SK-N-SH treated with all-trans-retinoic acid at 6 μM for 48 hours (cell line): Measurements from ENCODE around the gene AKNA.

Experiments
- ATAC-seq: fragments of 200-7000 bp; cut with Tn5 transposase; 3 replicates; pipeline ENCODE4 v1.9.1; 2020; ENCODE audit warnings: mild to moderate bottlenecking, moderate library complexity
- ARNTL ChIP-seq: fragments of 450-650 bp; formaldehyde crosslinking; IDR thresholded peaks from 2 replicates; pipeline ENCODE4 v1.5.0; 2020; ENCODE audit warnings: low read depth, mild to moderate bottlenecking, moderate library complexity, borderline replicate concordance
- BACH2 ChIP-seq: fragments of 250-450 bp; sonication (Bioruptor Pico); IDR thresholded peaks from 2 replicates; pipeline ENCODE4 v1.9.0; 2021; ENCODE audit warnings: mild to moderate bottlenecking, borderline replicate concordance
- CSDC2 ChIP-seq: fragments of 250-450 bp; sonication (Bioruptor Pico); IDR thresholded peaks from 2 replicates; pipeline ENCODE4 v1.5.0; 2020; ENCODE audit warnings: mild to moderate bottlenecking, moderate library complexity
- ESRRG ChIP-seq: fragments of 250-450 bp; sonication (Bioruptor Pico); IDR thresholded peaks from 2 replicates; pipeline ENCODE4 v1.6.1; 2021; ENCODE audit warnings: mild to moderate bottlenecking
- GLIS3 ChIP-seq: fragments of 250-450 bp; sonication (Bioruptor Pico); IDR thresholded peaks from 2 replicates; pipeline ENCODE4 v1.5.0; 2020; ENCODE audit warnings: mild to moderate bottlenecking, moderate library complexity
- ISL1 ChIP-seq: fragments of 250-450 bp; sonication (Bioruptor Pico); IDR thresholded peaks from 2 replicates; pipeline ENCODE4 v2.1.2; 2022; ENCODE audit warnings: mild to moderate bottlenecking, moderate library complexity
- OSR1 ChIP-seq: fragments of 250-450 bp; sonication (Bioruptor Pico); IDR thresholded peaks from 2 replicates; pipeline ENCODE4 v1.8.0; 2022; ENCODE audit warnings: moderate library complexity, mild to moderate bottlenecking, inconsistent platforms
- PPARA ChIP-seq: fragments of 250-450 bp; sonication (Bioruptor Pico); IDR thresholded peaks from 2 replicates; pipeline ENCODE4 v1.5.0; 2020; ENCODE audit warnings: mild to moderate bottlenecking, borderline replicate concordance
- RARB ChIP-seq: fragments of 250-450 bp; sonication (Bioruptor Pico); IDR thresholded peaks from 2 replicates; pipeline ENCODE4 v1.8.0; 2021; ENCODE audit warnings: mild to moderate bottlenecking, moderate library complexity
- SNAI2 ChIP-seq: fragments of 250-450 bp; sonication (Bioruptor Pico); IDR thresholded peaks from 2 replicates; pipeline ENCODE4 v1.5.0; 2020; ENCODE audit warnings: mild to moderate bottlenecking, moderate library complexity
- TCF4 ChIP-seq: fragments of 250-450 bp; sonication (Bioruptor Pico); IDR thresholded peaks from 2 replicates; pipeline ENCODE4 v1.8.0; 2021; ENCODE audit warnings: mild to moderate bottlenecking, moderate library complexity, borderline replicate concordance
- TOX ChIP-seq: fragments of 250-450 bp; sonication (Bioruptor Pico); IDR thresholded peaks from 2 replicates; pipeline ENCODE4 v1.8.0; 2021; ENCODE audit warnings: mild to moderate bottlenecking, moderate library complexity, borderline replicate concordance
- ZC3H10 ChIP-seq: fragments of 250-450 bp; sonication (Bioruptor Pico); IDR thresholded peaks from 2 replicates; pipeline ENCODE4 v1.5.1; 2021; ENCODE audit warnings: mild to moderate bottlenecking, moderate library complexity
- ZFP3 ChIP-seq: fragments of 250-450 bp; sonication (Bioruptor Pico); IDR thresholded peaks from 2 replicates; pipeline ENCODE4 v1.5.0; 2020; ENCODE audit warnings: mild to moderate bottlenecking, moderate library complexity
- ZFP30 ChIP-seq: fragments of 450-650 bp; formaldehyde crosslinking; IDR thresholded peaks from 2 replicates; pipeline ENCODE4 v1.5.0; 2022; ENCODE audit warnings: mild to moderate bottlenecking, moderate library complexity
- ZNF565 ChIP-seq: fragments of 450-650 bp; formaldehyde crosslinking; conservative IDR thresholded peaks from 2 replicates; pipeline ENCODE4 v1.5.0; 2020; ENCODE audit warnings: low read depth, mild to moderate bottlenecking, moderate library complexity
- ZNF70 ChIP-seq: fragments of 450-650 bp; formaldehyde crosslinking; IDR thresholded peaks from 2 replicates; pipeline ENCODE4 v1.5.0; 2020; ENCODE audit warnings: mild to moderate bottlenecking, moderate library complexity
- ZNF8 ChIP-seq: fragments of 450-650 bp; formaldehyde crosslinking; IDR thresholded peaks from 2 replicates; pipeline ENCODE4 v1.5.0; 2020; ENCODE audit warnings: mild to moderate bottlenecking, moderate library complexity
- TF ChIP-seq, protein P1 (sequence below): fragments of 250-450 bp; sonication (Bioruptor Pico); IDR thresholded peaks from 2 replicates; pipeline ENCODE4 v1.5.1; 2021; ENCODE audit warnings: mild to moderate bottlenecking, moderate library complexity
- TF ChIP-seq, protein P2 (sequence below): fragments of 250-450 bp; sonication (Bioruptor Pico); IDR thresholded peaks from 2 replicates; pipeline ENCODE4 v1.5.0; 2020; ENCODE audit warnings: mild to moderate bottlenecking, moderate library complexity
- TF ChIP-seq, protein P3 (sequence below): fragments of 250-450 bp; sonication (Bioruptor Pico); IDR thresholded peaks from 2 replicates; pipeline ENCODE4 v1.8.0; 2020; ENCODE audit warnings: mild to moderate bottlenecking, moderate library complexity, borderline replicate concordance

Gene AKNA

DNA sequence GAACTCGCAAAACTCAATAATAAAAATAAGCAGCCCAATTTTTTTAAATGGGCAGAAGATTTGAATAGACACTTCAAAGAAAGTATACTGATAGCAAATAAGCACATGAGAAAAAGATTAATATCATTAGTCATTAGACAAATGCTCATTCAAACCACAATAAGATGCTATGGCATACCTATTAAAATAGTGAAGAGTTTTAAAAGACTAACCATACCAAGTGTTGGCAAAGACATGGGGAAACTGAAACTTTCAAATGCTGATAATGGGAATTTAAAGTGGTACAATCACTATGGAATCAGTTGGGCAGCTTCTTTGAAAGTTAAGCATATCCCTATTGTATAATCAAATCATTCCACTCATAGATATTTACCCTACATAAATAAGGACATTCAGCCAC is 91.4 kb downstream of the AKNA start:
- TF ChIP-seq ESRRG (CRISPR knock-in tag) (no peak), TOX (no peak), ZC3H10 (CRISPR knock-in tag) (no peak), CSDC2 (CRISPR knock-in tag) (no peak), ZFP3 (CRISPR knock-in tag) (no peak), ARNTL (no peak), BACH2 (CRISPR knock-in tag) (no peak), TCF4 (CRISPR knock-in tag) (no peak), ZNF565 (CRISPR knock-in tag) (no peak), ZNF70 (CRISPR knock-in tag) (no peak), SNAI2 (CRISPR knock-in tag) (no peak)
- TF ChIP-seq, protein P1, sequence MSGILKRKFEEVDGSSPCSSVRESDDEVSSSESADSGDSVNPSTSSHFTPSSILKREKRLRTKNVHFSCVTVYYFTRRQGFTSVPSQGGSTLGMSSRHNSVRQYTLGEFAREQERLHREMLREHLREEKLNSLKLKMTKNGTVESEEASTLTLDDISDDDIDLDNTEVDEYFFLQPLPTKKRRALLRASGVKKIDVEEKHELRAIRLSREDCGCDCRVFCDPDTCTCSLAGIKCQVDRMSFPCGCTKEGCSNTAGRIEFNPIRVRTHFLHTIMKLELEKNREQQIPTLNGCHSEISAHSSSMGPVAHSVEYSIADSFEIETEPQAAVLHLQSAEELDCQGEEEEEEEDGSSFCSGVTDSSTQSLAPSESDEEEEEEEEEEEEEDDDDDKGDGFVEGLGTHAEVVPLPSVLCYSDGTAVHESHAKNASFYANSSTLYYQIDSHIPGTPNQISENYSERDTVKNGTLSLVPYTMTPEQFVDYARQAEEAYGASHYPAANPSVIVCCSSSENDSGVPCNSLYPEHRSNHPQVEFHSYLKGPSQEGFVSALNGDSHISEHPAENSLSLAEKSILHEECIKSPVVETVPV (CRISPR knock-in tag) = no peak
- TF ChIP-seq, protein P2, sequence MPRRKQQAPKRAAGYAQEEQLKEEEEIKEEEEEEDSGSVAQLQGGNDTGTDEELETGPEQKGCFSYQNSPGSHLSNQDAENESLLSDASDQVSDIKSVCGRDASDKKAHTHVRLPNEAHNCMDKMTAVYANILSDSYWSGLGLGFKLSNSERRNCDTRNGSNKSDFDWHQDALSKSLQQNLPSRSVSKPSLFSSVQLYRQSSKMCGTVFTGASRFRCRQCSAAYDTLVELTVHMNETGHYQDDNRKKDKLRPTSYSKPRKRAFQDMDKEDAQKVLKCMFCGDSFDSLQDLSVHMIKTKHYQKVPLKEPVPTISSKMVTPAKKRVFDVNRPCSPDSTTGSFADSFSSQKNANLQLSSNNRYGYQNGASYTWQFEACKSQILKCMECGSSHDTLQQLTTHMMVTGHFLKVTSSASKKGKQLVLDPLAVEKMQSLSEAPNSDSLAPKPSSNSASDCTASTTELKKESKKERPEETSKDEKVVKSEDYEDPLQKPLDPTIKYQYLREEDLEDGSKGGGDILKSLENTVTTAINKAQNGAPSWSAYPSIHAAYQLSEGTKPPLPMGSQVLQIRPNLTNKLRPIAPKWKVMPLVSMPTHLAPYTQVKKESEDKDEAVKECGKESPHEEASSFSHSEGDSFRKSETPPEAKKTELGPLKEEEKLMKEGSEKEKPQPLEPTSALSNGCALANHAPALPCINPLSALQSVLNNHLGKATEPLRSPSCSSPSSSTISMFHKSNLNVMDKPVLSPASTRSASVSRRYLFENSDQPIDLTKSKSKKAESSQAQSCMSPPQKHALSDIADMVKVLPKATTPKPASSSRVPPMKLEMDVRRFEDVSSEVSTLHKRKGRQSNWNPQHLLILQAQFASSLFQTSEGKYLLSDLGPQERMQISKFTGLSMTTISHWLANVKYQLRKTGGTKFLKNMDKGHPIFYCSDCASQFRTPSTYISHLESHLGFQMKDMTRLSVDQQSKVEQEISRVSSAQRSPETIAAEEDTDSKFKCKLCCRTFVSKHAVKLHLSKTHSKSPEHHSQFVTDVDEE (CRISPR knock-in tag) = no peak
- TF ChIP-seq, protein P3, sequence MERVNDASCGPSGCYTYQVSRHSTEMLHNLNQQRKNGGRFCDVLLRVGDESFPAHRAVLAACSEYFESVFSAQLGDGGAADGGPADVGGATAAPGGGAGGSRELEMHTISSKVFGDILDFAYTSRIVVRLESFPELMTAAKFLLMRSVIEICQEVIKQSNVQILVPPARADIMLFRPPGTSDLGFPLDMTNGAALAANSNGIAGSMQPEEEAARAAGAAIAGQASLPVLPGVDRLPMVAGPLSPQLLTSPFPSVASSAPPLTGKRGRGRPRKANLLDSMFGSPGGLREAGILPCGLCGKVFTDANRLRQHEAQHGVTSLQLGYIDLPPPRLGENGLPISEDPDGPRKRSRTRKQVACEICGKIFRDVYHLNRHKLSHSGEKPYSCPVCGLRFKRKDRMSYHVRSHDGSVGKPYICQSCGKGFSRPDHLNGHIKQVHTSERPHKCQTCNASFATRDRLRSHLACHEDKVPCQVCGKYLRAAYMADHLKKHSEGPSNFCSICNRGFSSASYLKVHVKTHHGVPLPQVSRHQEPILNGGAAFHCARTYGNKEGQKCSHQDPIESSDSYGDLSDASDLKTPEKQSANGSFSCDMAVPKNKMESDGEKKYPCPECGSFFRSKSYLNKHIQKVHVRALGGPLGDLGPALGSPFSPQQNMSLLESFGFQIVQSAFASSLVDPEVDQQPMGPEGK (CRISPR knock-in tag) = no peak
- ATAC-seq = no peak

DNA sequence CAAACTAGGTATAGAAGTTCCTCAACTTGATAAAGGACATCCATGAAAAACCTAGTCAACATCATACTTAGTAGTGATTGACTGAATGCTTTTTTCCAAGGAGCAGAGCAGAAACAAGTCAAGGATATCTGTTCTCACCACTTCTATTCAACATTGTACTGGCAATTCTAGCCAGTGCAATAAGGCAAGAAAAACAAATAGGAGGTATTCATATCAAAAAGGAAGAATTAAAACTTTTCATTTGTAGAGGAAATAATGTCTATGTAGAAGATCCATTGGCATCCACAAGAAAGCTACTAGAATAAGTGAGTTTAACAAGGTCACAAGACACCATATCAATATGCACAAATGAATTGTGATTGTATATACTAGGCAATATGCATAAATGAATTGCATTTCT is 93.1 kb downstream of the AKNA start:
- TF ChIP-seq ZNF8 (CRISPR knock-in tag) = no peak
- no peak for TF ChIP-seq BACH2 (CRISPR knock-in tag)
- no peak for TF ChIP-seq SNAI2 (CRISPR knock-in tag)
- TF ChIP-seq ZC3H10 (CRISPR knock-in tag) = no peak
- no peak for TF ChIP-seq CSDC2 (CRISPR knock-in tag)
- no peak for ATAC-seq

GRCh38 chr9:114291886-114292590 is 95.7 kb downstream of the AKNA start:
- TF ChIP-seq, protein P1 (CRISPR knock-in tag) = no peak
- TF ChIP-seq ISL1 (CRISPR knock-in tag) = no peak
- TF ChIP-seq PPARA = no peak
- no peak for TF ChIP-seq TCF4 (CRISPR knock-in tag)
- no peak for TF ChIP-seq TOX
- TF ChIP-seq ZC3H10 (CRISPR knock-in tag) = no peak
- TF ChIP-seq, protein P3 (CRISPR knock-in tag) = no peak
- TF ChIP-seq ZNF8 (CRISPR knock-in tag) = no peak
- no peak for TF ChIP-seq BACH2 (CRISPR knock-in tag)
- no peak for TF ChIP-seq ZFP30
- no peak for TF ChIP-seq OSR1 (CRISPR knock-in tag)
- TF ChIP-seq, protein P2 (CRISPR knock-in tag) = no peak
- no peak for TF ChIP-seq GLIS3 (CRISPR knock-in tag)
- TF ChIP-seq RARB (CRISPR knock-in tag) = no peak
- TF ChIP-seq SNAI2 (CRISPR knock-in tag) = no peak
- no peak for TF ChIP-seq ESRRG (CRISPR knock-in tag)
- no peak for TF ChIP-seq ZFP3 (CRISPR knock-in tag)
- no peak for ATAC-seq
